Mononuclear cell (primary cell): Measurements from ENCODE around the gene ZNHIT6. TPM values are rescaled to one million over a fixed set of nuclear protein-coding genes. Genes with fewer than 3 reads are reported as not detected.
"Not testable (repeated sequence)": the region's sequence is repeated elsewhere in the genome, so short reads cannot be mapped to it uniquely, and the experiment has no call there.

ENCODE experiments used
- H3K27me3 ChIP-seq: 2 replicates; pipeline ENCODE4 v1.6.0; 2011; ENCODE audit warnings: low read length, control low read depth; ENCODE audit not compliant: insufficient read depth
- H3K4me1 ChIP-seq: 2 replicates; pipeline ENCODE4 v1.5.1; 2011; ENCODE audit warnings: mild to moderate bottlenecking, low read length, control low read depth; ENCODE audit not compliant: insufficient read depth
- H3K4me3 ChIP-seq: 2 replicates; pipeline ENCODE4 v1.5.1; 2011; ENCODE audit warnings: mild to moderate bottlenecking, low read length, moderate library complexity
- H3K9me3 ChIP-seq: 2 replicates; pipeline ENCODE4 v1.5.1; 2011; ENCODE audit warnings: low read depth, mild to moderate bottlenecking, control low read depth, low read length
- total RNA-seq: library from RNA; depleted of rRNA; stranded (reverse); fragments of >200 nt; gene quantifications from one replicate; pipeline ENCODE4 v1.2.3, GENCODE V29; 2012

The ZNHIT6 gene
- total RNA-seq, 1 donor: 8.6 TPM

- Histone ChIP-seq H3K9me3 (peaks cover 8% of the 10 kb centered on the region), H3K4me3 (no peak overlapping the region), H3K4me1 (no peaks in the 10 kb centered on the region), H3K27me3 (no peaks in the 10 kb centered on the region)
These were observed 55.9 kb downstream of the ZNHIT6 start for GRCh38 chr1:85652327-85652726.

- no peaks in the 10 kb centered on the region for H3K4me1 ChIP-seq
- peaks cover 8% of the 10 kb centered on the region for H3K9me3 ChIP-seq
- no peaks in the 10 kb centered on the region for H3K27me3 ChIP-seq
- H3K4me3 ChIP-seq: no peak overlapping the region
These were observed 57.6 kb downstream of the ZNHIT6 start for GRCh38 chr1:85650645-85651044.

GRCh38 chr1:85649591-85649990 is 58.6 kb downstream of the ZNHIT6 start:
- Histone ChIP-seq H3K27me3 (no peaks in the 10 kb centered on the region), H3K9me3 (peaks cover 8% of the 10 kb centered on the region), H3K4me1 (no peaks in the 10 kb centered on the region), H3K4me3 (no peak overlapping the region)

GRCh38 chr1:85641598-85642556 is 66.4 kb downstream of the ZNHIT6 start:
- H3K4me1 ChIP-seq, H3K27me3 ChIP-seq, H3K4me3 ChIP-seq: not testable (repeated sequence)
- peaks cover 15% of the 10 kb centered on the region for H3K9me3 ChIP-seq

- H3K9me3 ChIP-seq: peaks cover 15% of the 10 kb centered on the region
- H3K27me3 ChIP-seq, H3K4me3 ChIP-seq, H3K4me1 ChIP-seq: not testable (repeated sequence)
These were observed 68.3 kb downstream of the ZNHIT6 start for GRCh38 chr1:85639920-85640319.

- Histone ChIP-seq H3K9me3 (peaks cover 15% of the 10 kb centered on the region), H3K4me1 (no peaks in the 10 kb centered on the region), H3K27me3 (no peaks in the 10 kb centered on the region), H3K4me3 (no peak overlapping the region)
These were observed 69.8 kb downstream of the ZNHIT6 start for GRCh38 chr1:85638412-85638811.

- Histone ChIP-seq H3K4me3 (no peak overlapping the region), H3K9me3 (no peaks in the 10 kb centered on the region), H3K4me1 (no peaks in the 10 kb centered on the region), H3K27me3 (no peaks in the 10 kb centered on the region)
These were observed 77.7 kb downstream of the ZNHIT6 start for GRCh38 chr1:85630493-85630892.

GRCh38 chr1:85629532-85629920 is 78.7 kb downstream of the ZNHIT6 start:
- Histone ChIP-seq H3K4me1 (no peaks in the 10 kb centered on the region), H3K4me3 (no peak overlapping the region), H3K27me3 (no peaks in the 10 kb centered on the region), H3K9me3 (no peaks in the 10 kb centered on the region)

GRCh38 chr1:85628791-85629531 is 79.3 kb downstream of the ZNHIT6 start:
- Histone ChIP-seq H3K4me3 (no peak overlapping the region), H3K27me3 (no peaks in the 10 kb centered on the region), H3K9me3 (no peaks in the 10 kb centered on the region)

GRCh38 chr1:85626818-85627217 is 81.4 kb downstream of the ZNHIT6 start:
- Histone ChIP-seq H3K4me3 (no peak overlapping the region), H3K27me3 (no peaks in the 10 kb centered on the region), H3K4me1 (no peaks in the 10 kb centered on the region), H3K9me3 (no peaks in the 10 kb centered on the region)

More at GRCh38 chr1:85628791-85629531, 79.3 kb downstream of the ZNHIT6 start:
- H3K4me1 ChIP-seq: no peaks in the 10 kb centered on the region

GRCh38 chr1:85624361-85624760 is 83.9 kb downstream of the ZNHIT6 start:
- H3K27me3 ChIP-seq: no peaks in the 10 kb centered on the region
- H3K4me3 ChIP-seq: no peak overlapping the region
- H3K4me1 ChIP-seq: no peaks in the 10 kb centered on the region
- H3K9me3 ChIP-seq: no peaks in the 10 kb centered on the region

GRCh38 chr1:85623061-85623471 is 85.2 kb downstream of the ZNHIT6 start:
- no peaks in the 10 kb centered on the region for H3K27me3 ChIP-seq
- H3K9me3 ChIP-seq: no peaks in the 10 kb centered on the region
- no peak overlapping the region for H3K4me3 ChIP-seq
- no peaks in the 10 kb centered on the region for H3K4me1 ChIP-seq

GRCh38 chr1:85621430-85621829 is 86.8 kb downstream of the ZNHIT6 start:
- H3K4me3 ChIP-seq: no peak overlapping the region
- no peaks in the 10 kb centered on the region for H3K9me3 ChIP-seq
- H3K27me3 ChIP-seq: no peaks in the 10 kb centered on the region
- no peaks in the 10 kb centered on the region for H3K4me1 ChIP-seq

GRCh38 chr1:85617633-85618100 is 90.6 kb downstream of the ZNHIT6 start:
- no peaks in the 10 kb centered on the region for H3K9me3 ChIP-seq
- no peaks in the 10 kb centered on the region for H3K27me3 ChIP-seq
- H3K4me3 ChIP-seq: no peak overlapping the region
- no peaks in the 10 kb centered on the region for H3K4me1 ChIP-seq

- Histone ChIP-seq H3K27me3 (no peaks in the 10 kb centered on the region), H3K4me3 (no peak overlapping the region), H3K4me1 (no peaks in the 10 kb centered on the region), H3K9me3 (no peaks in the 10 kb centered on the region)
These were observed 91.5 kb downstream of the ZNHIT6 start for GRCh38 chr1:85616736-85617135.
